ENCODE data around the gene ETFBKMT.
"Not testable (repeated sequence)": the region's sequence is repeated elsewhere in the genome, so short reads cannot be mapped to it uniquely, and the experiment has no call there.

The ETFBKMT gene

GRCh38 chr12:31658471-31659086 lies 909 bp upstream of the ETFBKMT start:
- DNase-seq, result no peak

GRCh38 chr12:31662176-31662849 lies 2.8 kb downstream of the ETFBKMT start:
- DNase-seq, result no peak

GRCh38 chr12:31663576-31663975 lies 4.1 kb downstream of the ETFBKMT start:
- DNase-seq, result no peak

GRCh38 chr12:31664038-31664437 lies 4.5 kb downstream of the ETFBKMT start:
- DNase-seq, result no peak

GRCh38 chr12:31669020-31669419 lies 9.5 kb downstream of the ETFBKMT start:
- DNase-seq, result no peak

- DNase-seq, result not testable (repeated sequence)
These were observed 10.1 kb downstream of the ETFBKMT start for GRCh38 chr12:31669582-31669981.

- no peak for DNase-seq
These were observed 13.0 kb downstream of the ETFBKMT start for GRCh38 chr12:31672521-31672920.

- DNase-seq, result peak; percentile 12
These were observed 22.9 kb downstream of the ETFBKMT start for GRCh38 chr12:31682136-31682962.

- no peak for DNase-seq
These were observed 26.3 kb downstream of the ETFBKMT start for GRCh38 chr12:31685801-31686200.

GRCh38 chr12:31687101-31687527 lies 27.6 kb downstream of the ETFBKMT start:
- peak; percentile 98 for DNase-seq

GRCh38 chr12:31689921-31690320 lies 30.4 kb downstream of the ETFBKMT start:
- DNase-seq, result not testable (repeated sequence)

GRCh38 chr12:31702047-31702446 lies 42.6 kb downstream of the ETFBKMT start:
- no peak for DNase-seq

- no peak for DNase-seq
These were observed 46.1 kb downstream of the ETFBKMT start for GRCh38 chr12:31705621-31706020.

GRCh38 chr12:31708118-31708517 lies 48.6 kb downstream of the ETFBKMT start:
- peak; percentile 5 for DNase-seq

- DNase-seq, result no peak
These were observed 50.7 kb downstream of the ETFBKMT start for GRCh38 chr12:31710021-31710818.

- DNase-seq, result no peak
These were observed 53.4 kb downstream of the ETFBKMT start for GRCh38 chr12:31712877-31713276.

- DNase-seq, result no peak
These were observed 55.2 kb downstream of the ETFBKMT start for GRCh38 chr12:31714406-31715271.

- peak; percentile 88 for DNase-seq
These were observed 55.9 kb downstream of the ETFBKMT start for GRCh38 chr12:31715283-31715825.

GRCh38 chr12:31716998-31717397 lies 57.5 kb downstream of the ETFBKMT start:
- not testable (repeated sequence) for DNase-seq

- DNase-seq, result not testable (repeated sequence)
These were observed 59.2 kb downstream of the ETFBKMT start for GRCh38 chr12:31718542-31719198.

- DNase-seq, result no peak
These were observed 63.1 kb downstream of the ETFBKMT start for GRCh38 chr12:31722580-31722979.

All from GF-D8 (cell line).